22Rv1 (cell line): ENCODE data around the gene CDC6.

Source experiments
- ZFX ChIP-seq: fragments of 450-650 bp; IDR thresholded peaks from 2 replicates; pipeline ENCODE4 v1.6.1; 2017; ENCODE audit warnings: antibody characterized with exemption, borderline replicate concordance
- TF ChIP-seq, protein P1 (sequence below): fragments of 450-650 bp; IDR thresholded peaks from 2 replicates; pipeline ENCODE4 v1.5.1; 2017; ENCODE audit warnings: mild to moderate bottlenecking

DNA sequence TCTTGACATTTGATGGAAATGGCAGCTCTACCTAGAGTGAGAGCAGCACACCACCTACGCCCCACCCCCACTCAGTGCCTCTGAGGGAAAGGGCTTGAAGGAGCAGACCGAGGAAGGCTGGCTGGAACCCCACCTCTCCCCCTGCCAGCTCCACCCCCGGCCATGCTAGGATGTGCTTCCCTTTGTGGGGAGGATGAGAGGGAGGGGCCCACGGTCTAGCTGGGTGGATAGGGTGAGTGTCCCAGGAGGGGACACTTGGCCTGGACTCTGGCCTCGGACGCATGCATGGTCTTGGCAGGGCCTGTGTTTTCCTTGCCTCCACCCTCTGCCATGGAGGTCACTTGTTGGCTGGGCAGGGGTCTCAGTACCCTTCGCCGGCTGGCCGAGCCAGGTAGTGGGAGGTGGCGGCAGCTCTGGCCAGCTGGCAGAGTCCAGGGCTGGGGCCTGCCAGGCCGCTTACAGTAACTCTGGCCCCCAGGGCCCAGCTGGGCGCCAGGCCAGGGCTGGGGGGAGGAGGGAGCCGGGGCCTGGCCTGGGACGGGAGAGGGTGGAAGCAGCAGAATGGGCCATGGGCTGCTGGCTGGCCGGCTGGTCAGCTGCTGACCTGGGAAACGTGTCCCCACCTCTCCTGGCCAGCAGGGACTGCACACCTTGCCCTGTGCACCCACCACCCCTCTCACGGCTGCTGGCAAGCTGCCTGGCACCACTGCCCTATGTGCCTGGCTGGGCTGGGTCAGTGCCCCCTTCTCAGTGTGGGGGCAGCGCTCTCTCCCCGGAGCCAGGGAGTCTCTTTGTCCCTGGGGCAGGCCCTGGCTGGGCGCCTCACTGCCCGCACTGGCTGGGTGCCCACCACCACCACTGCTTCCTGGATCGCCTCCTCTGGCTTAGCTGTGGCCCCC lies 44.3 kb downstream of the CDC6 start:
- TF ChIP-seq, protein P1, sequence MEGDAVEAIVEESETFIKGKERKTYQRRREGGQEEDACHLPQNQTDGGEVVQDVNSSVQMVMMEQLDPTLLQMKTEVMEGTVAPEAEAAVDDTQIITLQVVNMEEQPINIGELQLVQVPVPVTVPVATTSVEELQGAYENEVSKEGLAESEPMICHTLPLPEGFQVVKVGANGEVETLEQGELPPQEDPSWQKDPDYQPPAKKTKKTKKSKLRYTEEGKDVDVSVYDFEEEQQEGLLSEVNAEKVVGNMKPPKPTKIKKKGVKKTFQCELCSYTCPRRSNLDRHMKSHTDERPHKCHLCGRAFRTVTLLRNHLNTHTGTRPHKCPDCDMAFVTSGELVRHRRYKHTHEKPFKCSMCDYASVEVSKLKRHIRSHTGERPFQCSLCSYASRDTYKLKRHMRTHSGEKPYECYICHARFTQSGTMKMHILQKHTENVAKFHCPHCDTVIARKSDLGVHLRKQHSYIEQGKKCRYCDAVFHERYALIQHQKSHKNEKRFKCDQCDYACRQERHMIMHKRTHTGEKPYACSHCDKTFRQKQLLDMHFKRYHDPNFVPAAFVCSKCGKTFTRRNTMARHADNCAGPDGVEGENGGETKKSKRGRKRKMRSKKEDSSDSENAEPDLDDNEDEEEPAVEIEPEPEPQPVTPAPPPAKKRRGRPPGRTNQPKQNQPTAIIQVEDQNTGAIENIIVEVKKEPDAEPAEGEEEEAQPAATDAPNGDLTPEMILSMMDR, result no peak
- no peak for TF ChIP-seq ZFX
